ENCODE data around the gene UBE3C.

UBE3C gene

DNA sequence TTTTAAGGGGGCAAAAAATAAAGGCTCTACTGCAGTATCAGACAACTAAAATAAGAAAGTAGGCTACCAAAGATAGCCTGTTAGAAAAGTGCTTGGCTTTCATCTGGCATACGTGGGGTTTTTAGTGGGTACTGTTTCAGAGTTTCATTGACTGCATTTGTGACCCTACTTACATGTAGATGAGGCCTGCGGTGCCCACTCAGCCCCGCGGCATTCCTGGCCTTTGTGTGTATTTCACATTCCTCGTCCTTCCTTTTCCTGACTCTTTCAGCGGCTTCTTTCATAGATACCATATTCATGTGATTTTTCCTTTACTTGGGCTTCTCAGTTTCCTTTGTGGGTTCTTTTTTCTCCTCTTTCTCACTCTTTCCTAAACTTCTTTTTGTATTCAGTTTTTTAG is 50.7 kb downstream of the UBE3C start:
- TF ChIP-seq, protein P1, sequence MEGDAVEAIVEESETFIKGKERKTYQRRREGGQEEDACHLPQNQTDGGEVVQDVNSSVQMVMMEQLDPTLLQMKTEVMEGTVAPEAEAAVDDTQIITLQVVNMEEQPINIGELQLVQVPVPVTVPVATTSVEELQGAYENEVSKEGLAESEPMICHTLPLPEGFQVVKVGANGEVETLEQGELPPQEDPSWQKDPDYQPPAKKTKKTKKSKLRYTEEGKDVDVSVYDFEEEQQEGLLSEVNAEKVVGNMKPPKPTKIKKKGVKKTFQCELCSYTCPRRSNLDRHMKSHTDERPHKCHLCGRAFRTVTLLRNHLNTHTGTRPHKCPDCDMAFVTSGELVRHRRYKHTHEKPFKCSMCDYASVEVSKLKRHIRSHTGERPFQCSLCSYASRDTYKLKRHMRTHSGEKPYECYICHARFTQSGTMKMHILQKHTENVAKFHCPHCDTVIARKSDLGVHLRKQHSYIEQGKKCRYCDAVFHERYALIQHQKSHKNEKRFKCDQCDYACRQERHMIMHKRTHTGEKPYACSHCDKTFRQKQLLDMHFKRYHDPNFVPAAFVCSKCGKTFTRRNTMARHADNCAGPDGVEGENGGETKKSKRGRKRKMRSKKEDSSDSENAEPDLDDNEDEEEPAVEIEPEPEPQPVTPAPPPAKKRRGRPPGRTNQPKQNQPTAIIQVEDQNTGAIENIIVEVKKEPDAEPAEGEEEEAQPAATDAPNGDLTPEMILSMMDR (IDR thresholded peaks at IDR 0.05; ENCODE audit: control insufficient read depth, insufficient read depth, low read depth, low read length, missing control alignments), result no peak
- no peak for DNase-seq (ENCODE audit: low read depth)
- H3K4me3 ChIP-seq (ENCODE audit: control insufficient read depth, low read depth, low read length), result no peak overlapping the region

DNA sequence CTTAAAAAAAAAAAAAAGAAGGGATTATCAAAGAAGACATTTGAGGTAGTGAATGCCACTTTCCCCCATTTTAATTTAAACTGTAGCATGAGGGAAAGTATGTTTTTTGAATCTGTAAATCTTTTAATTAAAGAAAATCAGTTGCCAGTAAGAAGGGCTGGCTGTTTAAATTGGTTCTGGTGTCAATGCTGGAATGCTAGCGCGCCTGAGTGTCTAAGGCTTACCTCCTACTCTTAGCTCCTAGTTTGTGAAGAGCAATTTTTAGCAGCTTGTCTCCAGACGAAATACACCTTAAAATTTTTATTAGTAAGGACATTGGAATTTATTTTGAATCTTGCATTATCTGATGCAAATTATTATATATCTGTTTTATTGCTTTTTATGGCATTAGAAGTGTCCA is 54.1 kb downstream of the UBE3C start:
- TF ChIP-seq, protein P1 (IDR thresholded peaks at IDR 0.05; ENCODE audit: control insufficient read depth, insufficient read depth, low read depth, low read length, missing control alignments), result no peak
- DNase-seq (ENCODE audit: low read depth), result no peak
- H3K4me3 ChIP-seq (ENCODE audit: control insufficient read depth, low read depth, low read length), result no peak overlapping the region

DNA sequence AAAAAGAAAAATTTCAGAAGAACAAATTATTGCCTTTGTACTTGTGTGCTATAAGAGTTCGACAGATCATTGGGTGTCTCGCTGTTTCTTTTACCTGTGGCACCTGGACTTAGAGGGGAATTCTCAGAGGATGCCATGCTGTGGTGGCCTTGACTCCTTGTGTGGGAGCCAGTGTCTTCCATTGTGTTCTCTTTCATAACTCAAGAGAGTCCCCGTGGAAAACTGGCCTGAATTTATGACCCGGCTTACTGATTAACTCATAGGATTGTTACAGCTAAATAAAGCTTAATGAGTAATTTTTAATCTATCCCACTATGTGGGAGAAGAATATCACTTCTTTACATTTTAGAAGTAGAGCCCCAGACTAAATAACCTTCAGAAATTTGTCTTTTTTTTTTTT is 54.5 kb downstream of the UBE3C start:
- DNase-seq (ENCODE audit: low read depth), result no peak
- TF ChIP-seq, protein P1 (IDR thresholded peaks at IDR 0.05; ENCODE audit: control insufficient read depth, insufficient read depth, low read depth, low read length, missing control alignments), result no peak
- no peak overlapping the region for H3K4me3 ChIP-seq (ENCODE audit: control insufficient read depth, low read depth, low read length)

DNA sequence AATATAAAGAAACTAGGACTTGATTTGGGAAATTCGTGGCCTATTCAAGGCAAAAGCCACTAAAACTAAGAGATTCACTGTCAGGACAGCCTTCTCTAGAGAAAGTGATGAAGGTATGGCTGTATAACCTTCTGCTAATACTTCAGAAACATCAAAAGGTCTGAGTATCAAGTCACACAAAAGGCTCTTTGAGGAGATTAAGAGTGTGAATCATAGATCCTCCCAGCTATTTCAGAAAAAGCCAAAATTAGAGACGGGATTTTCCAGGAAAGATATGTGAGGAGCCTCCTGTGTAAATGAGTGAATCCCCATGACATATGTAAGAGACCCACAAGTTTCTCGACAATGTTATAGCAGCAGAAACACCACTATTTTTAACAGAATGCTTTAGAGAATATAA is 56.2 kb downstream of the UBE3C start:
- H3K4me3 ChIP-seq (ENCODE audit: control insufficient read depth, low read depth, low read length), result no peak overlapping the region
- DNase-seq (ENCODE audit: low read depth), result no peak
- TF ChIP-seq, protein P1 (IDR thresholded peaks at IDR 0.05; ENCODE audit: control insufficient read depth, insufficient read depth, low read depth, low read length, missing control alignments), result no peak

DNA sequence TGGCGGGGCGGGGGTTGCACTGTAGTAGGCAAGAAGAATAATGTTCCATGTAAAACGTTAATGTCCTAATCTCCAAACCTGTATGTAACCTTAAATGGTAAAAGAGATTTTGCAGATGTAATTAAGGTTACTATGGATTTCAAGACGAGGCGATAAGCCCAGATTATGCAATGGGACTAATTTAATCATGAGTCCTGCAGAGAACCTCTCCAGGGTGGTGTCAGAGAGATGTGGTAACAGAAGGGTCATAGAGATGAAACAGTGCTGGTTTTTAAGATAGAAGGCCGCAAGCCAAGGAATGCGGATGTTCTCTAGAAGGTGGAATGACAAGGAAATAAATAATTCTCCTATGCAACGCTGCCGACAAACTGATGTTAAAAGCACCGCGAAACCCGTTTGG is 57.1 kb downstream of the UBE3C start:
- no peak overlapping the region for H3K4me3 ChIP-seq (ENCODE audit: control insufficient read depth, low read depth, low read length)
- TF ChIP-seq, protein P1 (IDR thresholded peaks at IDR 0.05; ENCODE audit: control insufficient read depth, insufficient read depth, low read depth, low read length, missing control alignments), result no peak
- DNase-seq (ENCODE audit: low read depth), result no peak

DNA sequence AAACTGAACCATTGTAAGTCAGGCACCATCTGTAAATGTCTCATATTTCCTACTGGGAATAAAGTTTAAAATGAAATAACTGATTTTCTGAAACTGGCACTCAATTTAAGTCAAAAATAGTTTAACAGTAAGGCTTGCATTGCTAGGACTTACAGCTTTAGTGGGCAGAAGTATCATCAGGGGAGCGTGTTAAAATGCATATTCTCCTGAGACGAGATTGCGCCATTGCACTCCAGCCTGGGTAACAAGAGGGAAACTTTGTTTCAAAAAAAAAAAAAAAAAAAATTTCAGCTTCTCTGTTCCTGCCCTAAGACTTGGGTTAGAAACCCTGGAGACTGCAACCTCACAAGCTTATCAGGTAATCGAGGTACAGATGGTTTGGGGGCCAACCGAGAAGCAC is 65.4 kb downstream of the UBE3C start:
- no peak for DNase-seq (ENCODE audit: low read depth)
- TF ChIP-seq, protein P1 (IDR thresholded peaks at IDR 0.05; ENCODE audit: control insufficient read depth, insufficient read depth, low read depth, low read length, missing control alignments), result no peak

DNA sequence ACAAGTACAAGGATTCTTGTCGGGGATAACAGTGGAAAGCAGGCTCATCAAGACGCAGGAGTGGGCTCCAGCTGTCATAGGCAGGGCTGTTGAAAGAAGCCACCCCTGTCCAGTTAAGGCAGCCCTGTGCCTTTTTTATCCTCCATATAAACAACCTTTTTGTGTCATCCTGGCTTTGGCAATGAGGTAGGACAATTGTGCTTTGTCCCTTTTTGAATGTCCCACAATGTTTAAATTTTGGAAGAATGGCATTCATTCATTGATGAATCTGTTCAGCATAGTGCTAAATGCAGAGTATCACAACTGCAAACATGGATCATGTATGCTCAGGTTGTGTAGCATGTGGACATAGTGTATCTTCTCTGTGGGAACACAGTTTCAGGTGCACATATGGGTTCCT is 66.7 kb downstream of the UBE3C start:
- TF ChIP-seq, protein P1 (IDR thresholded peaks at IDR 0.05; ENCODE audit: control insufficient read depth, insufficient read depth, low read depth, low read length, missing control alignments), result no peak
- no peak for DNase-seq (ENCODE audit: low read depth)
- H3K4me3 ChIP-seq (ENCODE audit: control insufficient read depth, low read depth, low read length), result no peak overlapping the region

More for the DNA sequence above, 65.4 kb downstream of the UBE3C start:
- no peak overlapping the region for H3K4me3 ChIP-seq (ENCODE audit: control insufficient read depth, low read depth, low read length)

Measured in AG09309 (cell line).